Stromal cell of bone marrow (primary cell): ENCODE results near the gene SMIM28.
"Not testable (repeated sequence)": the region's sequence is repeated elsewhere in the genome, so short reads cannot be mapped to it uniquely, and the experiment has no call there.

ENCODE experiments used
- DNase-seq: peaks from one replicate; pipeline ENCODE4 v3.0.0-alpha.2; 2012; ENCODE audit warnings: low read depth

The SMIM28 gene

GRCh38 chr6:138377844-138378243 is at the start of gene SMIM28:
Gene SMIM28, plus strand, starts transcription at chr6:138377905. Its CDS starts 168 bp downstream, at chr6:138378073.
- no peak for DNase-seq

GRCh38 chr6:138328210-138328609 is 49.5 kb upstream of the SMIM28 start:
- no peak for DNase-seq

GRCh38 chr6:138330763-138331162 is 46.9 kb upstream of the SMIM28 start:
- no peak for DNase-seq

- DNase-seq, result no peak
These were observed 46.3 kb upstream of the SMIM28 start for GRCh38 chr6:138331444-138331843.

GRCh38 chr6:138331984-138332383 is 45.7 kb upstream of the SMIM28 start:
- no peak for DNase-seq

GRCh38 chr6:138334000-138334399 is 43.7 kb upstream of the SMIM28 start:
- no peak for DNase-seq

GRCh38 chr6:138334963-138335362 is 42.7 kb upstream of the SMIM28 start:
- no peak for DNase-seq

- no peak for DNase-seq
These were observed 41.5 kb upstream of the SMIM28 start for GRCh38 chr6:138336221-138336620.

GRCh38 chr6:138337076-138337475 is 40.6 kb upstream of the SMIM28 start:
- DNase-seq, result no peak

GRCh38 chr6:138339024-138339423 is 38.7 kb upstream of the SMIM28 start:
- DNase-seq, result no peak

GRCh38 chr6:138341176-138341575 is 36.5 kb upstream of the SMIM28 start:
- DNase-seq, result no peak

- no peak for DNase-seq
These were observed 34.6 kb upstream of the SMIM28 start for GRCh38 chr6:138343112-138343511.

- DNase-seq, result no peak
These were observed 32.0 kb upstream of the SMIM28 start for GRCh38 chr6:138345565-138346285.

- DNase-seq, result peak; percentile 30
These were observed 31.2 kb upstream of the SMIM28 start for GRCh38 chr6:138346302-138347195.

GRCh38 chr6:138347864-138348263 is 29.8 kb upstream of the SMIM28 start:
- no peak for DNase-seq

GRCh38 chr6:138349891-138350290 is 27.8 kb upstream of the SMIM28 start:
- DNase-seq, result peak; percentile 9

GRCh38 chr6:138357928-138358327 is 19.8 kb upstream of the SMIM28 start:
- no peak for DNase-seq

- not testable (repeated sequence) for DNase-seq
These were observed 9.0 kb upstream of the SMIM28 start for GRCh38 chr6:138368684-138369083.

GRCh38 chr6:138370631-138371451 is 6.9 kb upstream of the SMIM28 start:
- no peak for DNase-seq

GRCh38 chr6:138371452-138371711 is 6.3 kb upstream of the SMIM28 start:
- no peak for DNase-seq

GRCh38 chr6:138371720-138372119 is 6.0 kb upstream of the SMIM28 start:
- DNase-seq, result peak; percentile 19

- DNase-seq, result no peak
These were observed 4.8 kb upstream of the SMIM28 start for GRCh38 chr6:138372711-138373463.
